IMR-90 (cell line): ENCODE measurements around the gene GNG12. TPM values are rescaled to one million over a fixed set of nuclear protein-coding genes. Genes with fewer than 3 reads are reported as not detected.
A peak's percentile ranks its signal among the peaks of the same experiment; 100 is the strongest.

Source experiments
- ATAC-seq: fragments of 200-7000 bp; cut with Tn5 transposase; 2 replicates; pipeline ENCODE4 v1.9.1; 2020; ENCODE audit warnings: low read depth, mild to moderate bottlenecking, moderate library complexity
- BruUV-seq: library from RNA; stranded (reverse); fragments of 400-500 nt; replicated peaks from 2 replicates; lab custom pipeline; 2021; lab: Mats Ljungman, UMichigan
- CTCF ChIA-PET: fragments of 300-600 bp; formaldehyde crosslinking; extraction: SDS; loops from one replicate; lab custom pipeline; 2021; ENCODE audit warnings: antibody characterized with exemption; lab: Yijun Ruan, JAX
- POLR2A ChIA-PET: fragments of 300-600 bp; sonication (Branson Sonifier 250); formaldehyde crosslinking; loops from one replicate; lab custom pipeline; 2022; ENCODE audit warnings: antibody characterized with exemption; ENCODE audit not compliant: unreplicated experiment; lab: Charles Lee
- DNase-seq: peaks from one replicate; pipeline ENCODE4 v3.0.0; 2013
- H2AFZ ChIP-seq: replicated peaks from 2 replicates; pipeline ENCODE3; 2013; ENCODE audit warnings: low read length, mild to moderate bottlenecking; ENCODE audit not compliant: poor library complexity
- H2AK5ac ChIP-seq: 2 replicates; pipeline ENCODE4 v1.6.1; 2013; ENCODE audit warnings: low read depth, low read length, inconsistent platforms
- H2AK9ac ChIP-seq: replicated peaks from 2 replicates; pipeline ENCODE3; 2013; ENCODE audit warnings: mild to moderate bottlenecking, low read depth, low read length, moderate library complexity; ENCODE audit not compliant: poor library complexity
- H2BK120ac ChIP-seq: 2 replicates; pipeline ENCODE4 v1.6.1; 2013; ENCODE audit warnings: low read depth, low read length, inconsistent platforms
- H2BK15ac ChIP-seq: 3 replicates; pipeline ENCODE4 v1.6.1; 2013; ENCODE audit warnings: low read depth, low read length, inconsistent platforms
- H2BK20ac ChIP-seq: 2 replicates; pipeline ENCODE4 v1.6.1; 2013; ENCODE audit warnings: low read depth, mild to moderate bottlenecking, inconsistent platforms, low read length, moderate library complexity
- H2BK5ac ChIP-seq: 2 replicates; pipeline ENCODE4 v1.6.1; 2013; ENCODE audit warnings: mild to moderate bottlenecking, low read depth, low read length, inconsistent platforms; ENCODE audit not compliant: poor library complexity, severe bottlenecking
- H3K14ac ChIP-seq: replicated peaks from 2 replicates; pipeline ENCODE4 v1.6.1; 2013; ENCODE audit warnings: low read depth, low read length, inconsistent platforms
- H3K18ac ChIP-seq: 2 replicates; pipeline ENCODE4 v1.6.1; 2013; ENCODE audit warnings: low read depth, low read length, control low read depth
- H3K23ac ChIP-seq: 2 replicates; pipeline ENCODE4 v1.6.1; 2013; ENCODE audit warnings: low read depth, low read length, inconsistent platforms
- H3K27ac ChIP-seq: 2 replicates; pipeline ENCODE4 v1.5.1; 2013; ENCODE audit warnings: mild to moderate bottlenecking, control low read depth, low read length; ENCODE audit not compliant: insufficient read depth
- H3K27me3 ChIP-seq: 2 replicates; pipeline ENCODE4 v1.6.1; 2013; ENCODE audit warnings: low read length; ENCODE audit not compliant: control insufficient read depth, insufficient read depth
- H3K36me3 ChIP-seq: 2 replicates; pipeline ENCODE4 v1.6.1; 2013; ENCODE audit warnings: low read length, mixed read lengths; ENCODE audit not compliant: control insufficient read depth, insufficient read depth
- H3K4ac ChIP-seq: 2 replicates; pipeline ENCODE4 v1.6.1; 2013; ENCODE audit warnings: low read depth, low read length, inconsistent platforms
- H3K4me1 ChIP-seq: 2 replicates; pipeline ENCODE4 v1.6.1; 2013; ENCODE audit warnings: low read length, mixed read lengths; ENCODE audit not compliant: control insufficient read depth, insufficient read depth
- H3K4me2 ChIP-seq: 2 replicates; pipeline ENCODE4 v1.6.1; 2013; ENCODE audit warnings: low read depth, mild to moderate bottlenecking, control low read depth, low read length, moderate library complexity
- H3K4me3 ChIP-seq: 2 replicates; pipeline ENCODE4 v1.5.1; 2013; ENCODE audit warnings: low read depth, mild to moderate bottlenecking, control low read depth, low read length, moderate library complexity; ENCODE audit not compliant: insufficient read depth
- H3K56ac ChIP-seq: 2 replicates; pipeline ENCODE4 v1.6.1; 2013; ENCODE audit warnings: low read length, inconsistent platforms; ENCODE audit not compliant: insufficient read depth; ENCODE audit errors: extremely low read depth
- H3K79me1 ChIP-seq, 2 experiments: 2 replicates each; pipeline ENCODE4 v1.6.1; 2013; ENCODE audit warnings: low read length in 2 of 2, inconsistent platforms in 1 of 2, low read depth in 1 of 2
- H3K9ac ChIP-seq: 2 replicates; pipeline ENCODE4 v1.6.1; 2013; ENCODE audit warnings: low read depth, low read length, control low read depth
- H3K9me1 ChIP-seq: 2 replicates; pipeline ENCODE4 v1.6.1; 2013; ENCODE audit warnings: low read length, inconsistent platforms; ENCODE audit not compliant: insufficient read depth
- H3K9me3 ChIP-seq: 2 replicates; pipeline ENCODE4 v1.6.1; 2013; ENCODE audit warnings: low read length; ENCODE audit not compliant: control insufficient read depth, insufficient read depth
- H4K20me1 ChIP-seq: 2 replicates; pipeline ENCODE4 v1.6.1; 2013; ENCODE audit warnings: low read length, inconsistent platforms; ENCODE audit not compliant: insufficient read depth
- H4K5ac ChIP-seq: 2 replicates; pipeline ENCODE4 v1.6.1; 2013; ENCODE audit warnings: mild to moderate bottlenecking, low read depth, low read length, control low read depth
- H4K8ac ChIP-seq, 2 experiments: 2 replicates each; pipeline ENCODE4 v1.6.1; 2013; ENCODE audit warnings: low read depth in 2 of 2, low read length in 2 of 2, control low read depth in 1 of 2, inconsistent platforms in 1 of 2
- H4K91ac ChIP-seq: 2 replicates; pipeline ENCODE4 v1.6.1; 2013; ENCODE audit warnings: low read depth, low read length, inconsistent platforms; ENCODE audit not compliant: insufficient read depth
- BHLHE40 ChIP-seq: fragments of 150-350 bp; IDR thresholded peaks from 2 replicates; pipeline ENCODE4 v1.6.1; 2016; ENCODE audit warnings: mild to moderate bottlenecking, low read depth, low read length
- CEBPB ChIP-seq: IDR thresholded peaks from 2 replicates; pipeline ENCODE4 v1.6.1; 2012; ENCODE audit warnings: low read depth, low read length, improper control_type of control experiment
- CHD1 ChIP-seq: IDR thresholded peaks from 2 replicates; pipeline ENCODE4 v1.6.1; 2012; ENCODE audit warnings: low read depth, low read length, improper control_type of control experiment
- FOS ChIP-seq: fragments of 150-350 bp; IDR thresholded peaks from 2 replicates; pipeline ENCODE4 v1.6.1; 2016; ENCODE audit warnings: low read depth, low read length
- MAFK ChIP-seq: IDR thresholded peaks from 2 replicates; pipeline ENCODE4 v1.6.1; 2012; ENCODE audit warnings: low read depth, low read length, improper control_type of control experiment
- MAZ ChIP-seq: IDR thresholded peaks from 2 replicates; pipeline ENCODE4 v1.6.1; 2012; ENCODE audit warnings: low read depth, mild to moderate bottlenecking, low read length, improper control_type of control experiment, moderate library complexity, borderline replicate concordance
- MXI1 ChIP-seq: IDR thresholded peaks from 2 replicates; pipeline ENCODE4 v1.6.1; 2012; ENCODE audit warnings: low read depth, mild to moderate bottlenecking, low read length, moderate library complexity, borderline replicate concordance
- POLR2A ChIP-seq: IDR thresholded peaks from 2 replicates; pipeline ENCODE4 v1.6.1; 2012; ENCODE audit warnings: mild to moderate bottlenecking, low read depth, low read length
- RFX5 ChIP-seq: IDR thresholded peaks from 2 replicates; pipeline ENCODE4 v1.8.0; 2012; ENCODE audit warnings: low read depth, mild to moderate bottlenecking, low read length, moderate library complexity
- WGBS, 2 experiments: methylation state at CpG; one replicate each; pipeline versions ENCODE4 v1.1.5 to v1.1.7; 2013; ENCODE audit warnings: missing lambda C conversion rate in 2 of 2; ENCODE audit not compliant: insufficient read length in 1 of 2; ENCODE audit errors: extremely low coverage in 2 of 2; 5-methylcytosine and 5-hydroxymethylcytosine counted together
- dilution Hi-C: fragments of 300-500 bp; cut with HindIII; formaldehyde crosslinking; loops from one replicate; pipeline ENCODE4 v1.14.3; 2018; ENCODE audit warnings: low sequenced_read_pairs; ENCODE audit not compliant: unreplicated experiment
- in situ Hi-C: fragments of 300-500 bp; cut with MboI; formaldehyde crosslinking; loops from 3 replicates; pipeline ENCODE4 v1.14.3; 2019; ENCODE audit warnings: low sequenced_read_pairs, inconsistent platforms, mixed read lengths
- intact Hi-C: fragments of 100-400 bp; cut with micrococcal nuclease; formaldehyde crosslinking; loops from 2 replicates; pipeline ENCODE4 v1.10.0; 2022
- polyA plus RNA-seq, 3 experiments: library from polyadenylated mRNA; depleted of rRNA; stranded (reverse); fragments of >200 nt; gene quantifications; 2 replicates each; pipeline ENCODE4 v1.2.3, GENCODE V29; 2012; ENCODE audit warnings: low replicate concordance in 1 of 3
- total RNA-seq: library from RNA; depleted of rRNA; stranded (reverse); fragments of >200 nt; gene quantifications from 2 replicates; pipeline ENCODE4 v1.2.3, GENCODE V29; 2012
- TF ChIP-seq, protein P1 (sequence below): fragments of 150-350 bp; IDR thresholded peaks from 2 replicates; pipeline ENCODE4 v1.6.1; 2016; ENCODE audit warnings: low read depth, mild to moderate bottlenecking, low read length, moderate library complexity, borderline replicate concordance
- TF ChIP-seq, protein P2 (sequence below): fragments of 150-350 bp; IDR thresholded peaks from 2 replicates; pipeline ENCODE4 v1.6.1; 2017; ENCODE audit warnings: mild to moderate bottlenecking, antibody characterized with exemption, low read length, low read depth
- TF ChIP-seq, protein P3 (sequence below): conservative IDR thresholded peaks from 2 replicates; pipeline ENCODE4 v1.5.1; 2012; ENCODE audit warnings: mild to moderate bottlenecking, low read depth, low read length, improper control_type of control experiment

The GNG12 gene
- total and polyA plus RNA-seq, 2 of the 4 experiments (the other 2 are of a cell fraction) = 92.3 to 132 TPM

DNA sequence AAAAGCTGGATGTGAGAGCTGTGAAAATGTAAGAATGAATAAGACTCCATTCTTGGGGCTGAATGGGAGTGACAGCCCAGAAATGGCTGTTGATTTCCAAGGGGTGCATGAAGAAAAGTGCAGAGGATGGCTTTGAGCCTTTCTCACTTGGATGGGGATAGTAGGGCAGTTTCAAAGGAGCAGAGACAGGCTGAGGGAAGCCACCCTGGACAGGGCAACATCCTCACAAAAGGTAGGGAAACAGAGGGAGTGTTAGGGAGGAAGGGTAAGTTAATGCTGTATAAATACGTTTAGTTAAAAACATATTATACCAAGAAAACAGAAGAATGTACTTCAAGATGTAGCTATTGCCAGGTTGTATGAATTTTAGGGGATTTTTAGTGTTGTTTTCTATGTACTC is 110.1 kb downstream of the GNG12 start:
- Histone ChIP-seq H2AK5ac (peak overlapping the region; percentile 65; the same call in 1 of the 2 replicates), H3K4me3 (no peak overlapping the region), H2BK20ac (no peak overlapping the region), H2BK5ac (no peak overlapping the region), H4K8ac (no peak overlapping the region), H3K9me3 (no peaks in the 10 kb centered on the region), H3K18ac (no peak overlapping the region), H3K27me3 (no peaks in the 10 kb centered on the region), H3K9ac (no peak overlapping the region), H4K91ac (no peak overlapping the region), H3K14ac (no peak overlapping the region), H3K36me3 (0 out of 2 replicates have a peak, but pooled peaks cover under 1% of the 10 kb centered on the region), H2BK120ac (no peak overlapping the region), H4K5ac (no peak overlapping the region), H3K56ac (no peak overlapping the region), H3K4me1 (peaks cover 15% of the 10 kb centered on the region), H3K4ac (no peak overlapping the region), H3K23ac (no peak overlapping the region), H3K27ac (no peak overlapping the region), H2AK9ac (no peak overlapping the region), H2BK15ac (no peak overlapping the region), H3K79me1 (peaks cover 32 to 76% of the 10 kb centered on the region in 2 experiments), H4K20me1 (peaks cover 15% of the 10 kb centered on the region; the same call in 1 of the 2 replicates), H2AFZ (no peak overlapping the region), H3K9me1 (peaks cover 21% of the 10 kb centered on the region), H3K4me2 (no peak overlapping the region)
- ChIA-PET POLR2A (no interaction called here), CTCF (no interaction called here)
- BruUV-seq = no TSS peak
- dilution Hi-C loops (no loop called here), in situ Hi-C loops (no loop called here), intact Hi-C loops (no loop called here)
- DNase-seq (no peak), ATAC-seq (no peak)
- no CpG with 5 or more reads among the region's 1 CpG for WGBS, 2 experiments
- TF ChIP-seq, protein P1, sequence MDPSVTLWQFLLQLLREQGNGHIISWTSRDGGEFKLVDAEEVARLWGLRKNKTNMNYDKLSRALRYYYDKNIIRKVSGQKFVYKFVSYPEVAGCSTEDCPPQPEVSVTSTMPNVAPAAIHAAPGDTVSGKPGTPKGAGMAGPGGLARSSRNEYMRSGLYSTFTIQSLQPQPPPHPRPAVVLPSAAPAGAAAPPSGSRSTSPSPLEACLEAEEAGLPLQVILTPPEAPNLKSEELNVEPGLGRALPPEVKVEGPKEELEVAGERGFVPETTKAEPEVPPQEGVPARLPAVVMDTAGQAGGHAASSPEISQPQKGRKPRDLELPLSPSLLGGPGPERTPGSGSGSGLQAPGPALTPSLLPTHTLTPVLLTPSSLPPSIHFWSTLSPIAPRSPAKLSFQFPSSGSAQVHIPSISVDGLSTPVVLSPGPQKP = no peak
- TF ChIP-seq RFX5 (no peak), MAZ (no peak), POLR2A (no peak), MAFK (no peak), MXI1 (no peak), CEBPB (no peak), FOS (no peak), BHLHE40 (no peak), CHD1 (no peak)
- TF ChIP-seq, protein P2, sequence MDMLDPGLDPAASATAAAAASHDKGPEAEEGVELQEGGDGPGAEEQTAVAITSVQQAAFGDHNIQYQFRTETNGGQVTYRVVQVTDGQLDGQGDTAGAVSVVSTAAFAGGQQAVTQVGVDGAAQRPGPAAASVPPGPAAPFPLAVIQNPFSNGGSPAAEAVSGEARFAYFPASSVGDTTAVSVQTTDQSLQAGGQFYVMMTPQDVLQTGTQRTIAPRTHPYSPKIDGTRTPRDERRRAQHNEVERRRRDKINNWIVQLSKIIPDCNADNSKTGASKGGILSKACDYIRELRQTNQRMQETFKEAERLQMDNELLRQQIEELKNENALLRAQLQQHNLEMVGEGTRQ = no peak
- TF ChIP-seq, protein P3, sequence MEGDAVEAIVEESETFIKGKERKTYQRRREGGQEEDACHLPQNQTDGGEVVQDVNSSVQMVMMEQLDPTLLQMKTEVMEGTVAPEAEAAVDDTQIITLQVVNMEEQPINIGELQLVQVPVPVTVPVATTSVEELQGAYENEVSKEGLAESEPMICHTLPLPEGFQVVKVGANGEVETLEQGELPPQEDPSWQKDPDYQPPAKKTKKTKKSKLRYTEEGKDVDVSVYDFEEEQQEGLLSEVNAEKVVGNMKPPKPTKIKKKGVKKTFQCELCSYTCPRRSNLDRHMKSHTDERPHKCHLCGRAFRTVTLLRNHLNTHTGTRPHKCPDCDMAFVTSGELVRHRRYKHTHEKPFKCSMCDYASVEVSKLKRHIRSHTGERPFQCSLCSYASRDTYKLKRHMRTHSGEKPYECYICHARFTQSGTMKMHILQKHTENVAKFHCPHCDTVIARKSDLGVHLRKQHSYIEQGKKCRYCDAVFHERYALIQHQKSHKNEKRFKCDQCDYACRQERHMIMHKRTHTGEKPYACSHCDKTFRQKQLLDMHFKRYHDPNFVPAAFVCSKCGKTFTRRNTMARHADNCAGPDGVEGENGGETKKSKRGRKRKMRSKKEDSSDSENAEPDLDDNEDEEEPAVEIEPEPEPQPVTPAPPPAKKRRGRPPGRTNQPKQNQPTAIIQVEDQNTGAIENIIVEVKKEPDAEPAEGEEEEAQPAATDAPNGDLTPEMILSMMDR = no peak
